K562 (cell line): ENCODE results near the gene CTRB1. TPM values are rescaled to one million over a fixed set of nuclear protein-coding genes. Genes with fewer than 3 reads are reported as not detected.

Source experiments
- ATAC-seq: fragments of 200-7000 bp; cut with Tn5 transposase; 3 replicates; pipeline ENCODE4 v1.9.1; 2020; ENCODE audit warnings: moderate library complexity
- BruUV-seq: library from RNA; stranded (reverse); fragments of 400-500 nt; replicated peaks from 2 replicates; lab custom pipeline; 2021; lab: Mats Ljungman, UMichigan
- CTCF ChIA-PET: fragments of 300-600 bp; formaldehyde crosslinking; extraction: SDS; loops from one replicate; lab custom pipeline; 2021; ENCODE audit warnings: low intra/inter-chr PET ratio; lab: Yijun Ruan, JAX
- POLR2A ChIA-PET: fragments of 300-600, 350-650 bp; sonication (Branson Sonifier 250); formaldehyde crosslinking; extraction: SDS; loops from one replicate; lab custom pipeline; 2021; ENCODE audit warnings: antibody characterized with exemption, inconsistent platforms; lab: Yijun Ruan, JAX
- DNase-seq, 4 experiments: peaks; one replicate each; pipeline versions ENCODE4 v3.0.0 to v3.0.0-alpha.2; 2011 to 2018; ENCODE audit warnings: low spot score in 3 of 4, mixed read lengths in 3 of 4; ENCODE audit errors: extremely low read depth in 1 of 4
- FAIRE-seq: peaks from 2 replicates; lab custom pipeline; 2011; peaks lifted over from hg19 to GRCh38; lab: Jason Lieb, UNC
- H2AFZ ChIP-seq: 2 replicates; pipeline ENCODE4 v1.6.0; 2011; ENCODE audit warnings: low read depth, low read length, control low read depth, inconsistent platforms
- H3K27ac ChIP-seq: fragments of 200-600 bp; 3 replicates; pipeline ENCODE4 v1.8.0; 2011; ENCODE audit warnings: low read depth, mild to moderate bottlenecking, control low read depth, inconsistent platforms, low read length, moderate library complexity, mixed read lengths; ENCODE audit errors: extremely low read depth
- H3K27me3 ChIP-seq, 2 experiments: fragments of 300-600 bp in 1 of 2; 2 replicates in 1 of 2; 3 replicates in 1 of 2; pipeline versions ENCODE4 v1.6.0 to v1.8.0; 2011; ENCODE audit warnings: inconsistent platforms in 2 of 2, low read length in 2 of 2, mild to moderate bottlenecking in 1 of 2, mixed read lengths in 1 of 2, moderate library complexity in 1 of 2; ENCODE audit not compliant: control insufficient read depth in 2 of 2, insufficient read depth in 2 of 2
- H3K36me3 ChIP-seq: fragments of 300-600 bp; 3 replicates; pipeline ENCODE4 v1.8.0; 2011; ENCODE audit warnings: mild to moderate bottlenecking, low read length, inconsistent platforms; ENCODE audit not compliant: control insufficient read depth, insufficient read depth
- H3K4me1 ChIP-seq, 2 experiments: fragments of 200-600 bp in 1 of 2; replicated peaks in 1 of 2; 2 replicates in 1 of 2; 3 replicates in 1 of 2; pipeline versions ENCODE4 v1.5.1 to v1.8.0; 2011; ENCODE audit warnings: inconsistent platforms in 2 of 2, low read length in 2 of 2, mild to moderate bottlenecking in 1 of 2, mixed read lengths in 1 of 2, moderate library complexity in 1 of 2; ENCODE audit not compliant: control insufficient read depth in 2 of 2, insufficient read depth in 2 of 2
- H3K4me2 ChIP-seq: 2 replicates; pipeline ENCODE4 v1.6.1; 2011; ENCODE audit warnings: low read length, control low read depth, inconsistent platforms, mixed read lengths; ENCODE audit not compliant: insufficient read depth
- H3K4me3 ChIP-seq: fragments of 200-600 bp; sonication (generic), shearing (Covaris generic); 2 replicates; pipeline ENCODE4 v1.5.1; 2016; ENCODE audit warnings: control low read depth, inconsistent platforms
- H3K79me2 ChIP-seq: fragments of 200-600 bp; 3 replicates; pipeline ENCODE4 v1.8.0; 2011; ENCODE audit warnings: low read length, inconsistent platforms; ENCODE audit not compliant: control insufficient read depth, insufficient read depth
- H3K9ac ChIP-seq, 2 experiments: 2 replicates each; pipeline versions ENCODE4 v1.6.0 to v1.6.1; 2011; ENCODE audit warnings: low read depth in 2 of 2, low read length in 2 of 2, control low read depth in 1 of 2, inconsistent platforms in 1 of 2, mild to moderate bottlenecking in 1 of 2, mixed read lengths in 1 of 2; ENCODE audit not compliant: insufficient read depth in 1 of 2
- H3K9me1 ChIP-seq: one replicate; pipeline ENCODE4 v1.6.0; 2011; ENCODE audit warnings: inconsistent platforms, mild to moderate bottlenecking, low read length, moderate library complexity; ENCODE audit not compliant: control insufficient read depth, insufficient read depth
- H3K9me3 ChIP-seq: replicated peaks from 2 replicates; pipeline ENCODE4 v1.5.1; 2011; ENCODE audit warnings: low read depth, low read length, inconsistent platforms; ENCODE audit not compliant: control insufficient read depth, insufficient read depth
- H4K20me1 ChIP-seq: replicated peaks from 2 replicates; pipeline ENCODE4 v1.6.1; 2011; ENCODE audit warnings: low read length, inconsistent platforms, mixed read lengths; ENCODE audit not compliant: control insufficient read depth, insufficient read depth
- E2F3 ChIP-seq: fragments of 250-450 bp; sonication (Bioruptor Pico); IDR thresholded peaks from 2 replicates; pipeline ENCODE4 v1.4.0; 2020; ENCODE audit warnings: mild to moderate bottlenecking
- WGBS: fragments of 100-300 bp; shearing (Covaris generic); methylation state at CpG from one replicate; pipeline ENCODE4 v1.1.6; 2016; ENCODE audit warnings: low coverage, mixed read lengths; ENCODE audit not compliant: insufficient coverage; ENCODE audit errors: missing lambda C conversion rate; 5-methylcytosine and 5-hydroxymethylcytosine counted together
- in situ Hi-C: fragments of 300-500 bp; cut with MboI; formaldehyde crosslinking; loops from 4 replicates; pipeline ENCODE4 v1.15.0; 2018; ENCODE audit warnings: inconsistent platforms, mixed read lengths
- intact Hi-C: fragments of 100-400 bp; cut with micrococcal nuclease; formaldehyde crosslinking; loops from 2 replicates; pipeline ENCODE4 v1.14.2; 2022
- polyA plus RNA-seq, 8 experiments: library from polyadenylated mRNA; depleted of rRNA in 4 of 8; stranded (reverse) in 5 of 8; unstranded in 3 of 8; fragments of >200 nt; fragmentation: Nextera tagmentation in 2 of 8; fragmentation: Illumina TruSeq in 1 of 8; extraction: Ambion mirVana in 2 of 8; extraction: Trizol in 1 of 8; gene quantifications; 2 replicates each; pipeline versions ENCODE4 v1.2.1 to v1.2.3, GENCODE V29; 2011 to 2014; ENCODE audit warnings: inconsistent platforms in 1 of 8, missing spikeins in 1 of 8
- total RNA-seq, 7 experiments: library from RNA; depleted of rRNA in 6 of 7; stranded (reverse); fragments of >200 nt in 6 of 7; fragmentation: Illumina TruSeq in 2 of 7; extraction: Trizol in 2 of 7; gene quantifications; 2 replicates each; pipeline versions ENCODE4 v1.2.1 to v1.2.3, GENCODE V29; 2011 to 2021; ENCODE audit warnings: low replicate concordance in 1 of 7
- TF ChIP-seq, protein P1 (sequence below): fragments of 450-650 bp; IDR thresholded peaks from 2 replicates; pipeline ENCODE4 v1.6.1; 2017; ENCODE audit warnings: antibody characterized with exemption, mild to moderate bottlenecking

Gene CTRB1
- total and polyA plus RNA-seq, 9 of the 15 experiments (the other 6 are each of a cell fraction or from before 2014, with no cell fraction given): 2.3 TPM; not detected in 8

DNA sequence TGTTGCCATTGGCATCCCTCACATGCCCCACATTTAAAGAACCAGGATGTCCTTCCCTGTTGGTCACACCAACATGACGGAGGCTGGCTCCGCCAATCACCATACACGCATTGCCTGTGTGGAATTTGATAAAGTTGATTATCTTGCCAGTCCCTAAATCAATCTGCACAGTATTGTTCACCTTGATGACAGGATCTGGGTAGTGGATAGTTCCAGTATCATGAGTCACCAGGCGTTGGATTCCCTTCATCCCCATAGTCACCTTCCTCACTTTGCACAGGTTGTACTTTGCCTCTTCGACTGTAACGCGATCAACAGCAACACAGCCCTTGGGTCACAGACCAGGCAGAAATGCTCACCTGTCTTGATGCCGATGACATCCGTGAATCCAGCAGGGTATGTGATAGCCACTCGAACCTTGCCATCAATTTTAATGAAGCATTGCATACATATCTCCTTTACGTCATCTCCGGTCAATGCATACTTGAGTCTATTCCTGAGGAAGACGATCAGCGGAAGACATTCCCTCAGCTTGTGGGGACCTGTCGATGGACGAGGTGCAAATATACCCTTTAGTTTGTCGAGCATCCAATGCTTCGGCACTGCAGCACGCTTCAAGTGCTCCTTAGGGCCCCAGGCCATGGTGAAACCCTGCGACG, 26.1 kb upstream of the CTRB1 start:
- 45% methylated on average over 21 of the region's 21 CpGs for WGBS
- Histone ChIP-seq H4K20me1 (no peaks in the 10 kb centered on the region), H3K9ac (no peak overlapping the region), H3K27me3 (peaks cover 58 to 67% of the 10 kb centered on the region in 2 experiments), H3K27ac (no peak overlapping the region), H3K36me3 (no peaks in the 10 kb centered on the region), H2AFZ (no peak overlapping the region), H3K4me3 (no peak overlapping the region), H3K4me1 (peaks cover 0 to 2% of the 10 kb centered on the region in 2 experiments; a peak in 2 of 5 replicates), H3K4me2 (no peak overlapping the region), H3K9me1 (no peaks in the 10 kb centered on the region), H3K9me3 (no peaks in the 10 kb centered on the region), H3K79me2 (no peaks in the 10 kb centered on the region)
- DNase-seq (no peak), ATAC-seq (no peak), FAIRE-seq (no peak)
- POLR2A ChIA-PET: no interaction called here
- CTCF ChIA-PET: interaction anchor here (0.6 kb wide), 1 partner anchor 38 kb away, joined by 3 read pairs; no protein-coding TSS in a partner anchor
- no TSS peak for BruUV-seq
- intact Hi-C loops: no loop called here
- in situ Hi-C loops: no loop called here
- TF ChIP-seq, protein P1, sequence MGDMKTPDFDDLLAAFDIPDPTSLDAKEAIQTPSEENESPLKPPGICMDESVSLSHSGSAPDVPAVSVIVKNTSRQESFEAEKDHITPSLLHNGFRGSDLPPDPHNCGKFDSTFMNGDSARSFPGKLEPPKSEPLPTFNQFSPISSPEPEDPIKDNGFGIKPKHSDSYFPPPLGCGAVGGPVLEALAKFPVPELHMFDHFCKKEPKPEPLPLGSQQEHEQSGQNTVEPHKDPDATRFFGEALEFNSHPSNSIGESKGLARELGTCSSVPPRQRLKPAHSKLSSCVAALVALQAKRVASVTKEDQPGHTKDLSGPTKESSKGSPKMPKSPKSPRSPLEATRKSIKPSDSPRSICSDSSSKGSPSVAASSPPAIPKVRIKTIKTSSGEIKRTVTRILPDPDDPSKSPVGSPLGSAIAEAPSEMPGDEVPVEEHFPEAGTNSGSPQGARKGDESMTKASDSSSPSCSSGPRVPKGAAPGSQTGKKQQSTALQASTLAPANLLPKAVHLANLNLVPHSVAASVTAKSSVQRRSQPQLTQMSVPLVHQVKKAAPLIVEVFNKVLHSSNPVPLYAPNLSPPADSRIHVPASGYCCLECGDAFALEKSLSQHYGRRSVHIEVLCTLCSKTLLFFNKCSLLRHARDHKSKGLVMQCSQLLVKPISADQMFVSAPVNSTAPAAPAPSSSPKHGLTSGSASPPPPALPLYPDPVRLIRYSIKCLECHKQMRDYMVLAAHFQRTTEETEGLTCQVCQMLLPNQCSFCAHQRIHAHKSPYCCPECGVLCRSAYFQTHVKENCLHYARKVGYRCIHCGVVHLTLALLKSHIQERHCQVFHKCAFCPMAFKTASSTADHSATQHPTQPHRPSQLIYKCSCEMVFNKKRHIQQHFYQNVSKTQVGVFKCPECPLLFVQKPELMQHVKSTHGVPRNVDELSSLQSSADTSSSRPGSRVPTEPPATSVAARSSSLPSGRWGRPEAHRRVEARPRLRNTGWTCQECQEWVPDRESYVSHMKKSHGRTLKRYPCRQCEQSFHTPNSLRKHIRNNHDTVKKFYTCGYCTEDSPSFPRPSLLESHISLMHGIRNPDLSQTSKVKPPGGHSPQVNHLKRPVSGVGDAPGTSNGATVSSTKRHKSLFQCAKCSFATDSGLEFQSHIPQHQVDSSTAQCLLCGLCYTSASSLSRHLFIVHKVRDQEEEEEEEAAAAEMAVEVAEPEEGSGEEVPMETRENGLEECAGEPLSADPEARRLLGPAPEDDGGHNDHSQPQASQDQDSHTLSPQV: no peak
- no peak for TF ChIP-seq E2F3 (CRISPR knock-in tag)
